ENCODE data around the gene ANAPC13.

ANAPC13 gene

GRCh38 chr3:134430950-134431445 lies 54.8 kb downstream of the ANAPC13 start:
- no peak for DNase-seq (ENCODE audit: low read depth)
- H3K4me3 ChIP-seq (ENCODE audit: low read depth, low read length), result no peak overlapping the region
- no peak for TF ChIP-seq CTCF (IDR thresholded peaks at IDR 0.05; ENCODE audit: low read depth, low read length, missing control alignments)

DNA sequence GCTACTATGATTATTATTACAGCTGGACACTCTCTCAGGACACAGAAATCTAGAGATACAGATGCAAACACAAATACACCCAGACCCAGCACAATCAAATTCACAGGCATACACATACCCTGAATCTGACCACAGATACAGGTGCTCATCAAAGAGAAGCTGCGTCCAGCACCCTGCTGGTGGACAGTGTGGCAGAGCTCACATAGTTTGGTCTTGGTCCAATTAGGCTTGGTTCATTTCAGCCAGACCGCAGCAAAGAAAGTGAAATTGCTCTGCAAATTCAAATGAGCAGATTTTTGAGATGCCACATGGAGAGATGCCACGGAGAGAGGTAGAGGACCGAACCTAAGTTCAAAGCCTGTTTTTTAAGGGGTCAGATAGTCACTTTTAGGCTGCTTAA lies 55.6 kb downstream of the ANAPC13 start:
- no peak for TF ChIP-seq CTCF (IDR thresholded peaks at IDR 0.05; ENCODE audit: low read depth, low read length, missing control alignments)
- no peak overlapping the region for H3K4me3 ChIP-seq (ENCODE audit: low read depth, low read length)
- no peak for DNase-seq (ENCODE audit: low read depth)

DNA sequence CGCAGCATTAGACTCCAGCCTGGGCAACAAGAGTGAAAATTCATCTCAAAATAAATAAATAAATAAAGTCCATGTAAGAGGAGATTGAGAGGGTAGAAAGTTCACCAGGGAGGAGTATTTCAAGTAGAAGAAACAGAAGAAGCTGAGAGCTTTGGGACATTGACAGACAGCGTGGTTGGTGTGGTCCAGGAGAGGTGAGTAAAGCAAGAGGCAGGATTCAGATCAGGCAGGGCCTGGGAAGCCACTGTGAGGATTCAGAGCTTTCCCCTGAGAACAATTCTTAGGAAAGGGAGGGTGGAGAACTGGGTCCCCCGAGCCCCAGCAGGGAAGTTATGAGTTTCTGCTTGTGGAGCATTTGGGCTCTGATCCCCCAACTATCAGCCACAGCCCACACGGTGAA lies 57.4 kb downstream of the ANAPC13 start:
- H3K4me3 ChIP-seq (ENCODE audit: low read depth, low read length), result no peak overlapping the region
- TF ChIP-seq CTCF (IDR thresholded peaks at IDR 0.05; ENCODE audit: low read depth, low read length, missing control alignments), result no peak
- DNase-seq (ENCODE audit: low read depth), result no peak

Measured in GM12864 (cell line).